SK-N-SH (cell line): ENCODE measurements around the gene MVB12B.

Source experiments
- CTCF ChIP-seq: fragments of 200-600 bp; sonication (generic); IDR thresholded peaks from 2 replicates; pipeline ENCODE4 v1.6.1; 2017; ENCODE audit warnings: antibody characterized with exemption, mild to moderate bottlenecking, moderate library complexity
- EP300 ChIP-seq, 2 experiments: IDR thresholded peaks; 2 replicates each; pipeline versions ENCODE4 v1.4.0 to v1.6.1; 2012; ENCODE audit warnings: borderline replicate concordance in 1 of 2, low read depth in 1 of 2, low read length in 1 of 2
- EZH2phosphoT487 ChIP-seq: fragments of 200-600 bp; sonication (generic); IDR thresholded peaks from 2 replicates; pipeline ENCODE4 v1.6.1; 2017; ENCODE audit warnings: low read depth, mixed run types, mild to moderate bottlenecking, antibody characterized with exemption, moderate library complexity, borderline replicate concordance
- FOXJ3 ChIP-seq: sonication (generic); formaldehyde crosslinking; IDR thresholded peaks from 2 replicates; pipeline ENCODE4 v1.5.1; 2020; ENCODE audit warnings: mild to moderate bottlenecking, missing genetic modification reagents
- MAX ChIP-seq: IDR thresholded peaks from 2 replicates; pipeline ENCODE4 v1.4.0; 2012; ENCODE audit warnings: low read depth
- MEF2A ChIP-seq: IDR thresholded peaks from 2 replicates; pipeline ENCODE4 v1.4.0; 2012; ENCODE audit warnings: low read depth, borderline replicate concordance
- NRF1 ChIP-seq: IDR thresholded peaks from 2 replicates; pipeline ENCODE4 v1.6.1; 2012; ENCODE audit warnings: low read depth, mild to moderate bottlenecking, low read length
- POLR2AphosphoS5 ChIP-seq: IDR thresholded peaks from 2 replicates; pipeline ENCODE4 v1.6.1; 2012; ENCODE audit warnings: low read depth, low read length
- RCOR1 ChIP-seq: fragments of 150-350 bp; IDR thresholded peaks from 2 replicates; pipeline ENCODE4 v1.6.1; 2017; ENCODE audit warnings: antibody characterized with exemption, low read length
- RFX5 ChIP-seq: IDR thresholded peaks from 2 replicates; pipeline ENCODE4 v1.6.1; 2012; ENCODE audit warnings: mild to moderate bottlenecking, improper control_type of control experiment, low read length
- SMC3 ChIP-seq: IDR thresholded peaks from 2 replicates; pipeline ENCODE4 v1.6.1; 2012; ENCODE audit warnings: low read depth, low read length, improper control_type of control experiment
- TAF1 ChIP-seq: IDR thresholded peaks from 2 replicates; pipeline ENCODE4 v1.6.1; 2012; ENCODE audit warnings: low read depth, mild to moderate bottlenecking, low read length, moderate library complexity, borderline replicate concordance
- YY1 ChIP-seq: IDR thresholded peaks from 2 replicates; pipeline ENCODE4 v1.4.0; 2012; ENCODE audit warnings: low read depth, mild to moderate bottlenecking

GRCh38 chr9:126411948-126412284, 85.3 kb downstream of the MVB12B start:
- TF ChIP-seq CTCF (no peak), POLR2AphosphoS5 (no peak), SMC3 (no peak), MAX (no peak), EZH2phosphoT487 (no peak), RFX5 (no peak), MEF2A (no peak), NRF1 (no peak), TAF1 (no peak), YY1 (no peak), RCOR1 (no peak), FOXJ3 (no peak), EP300 (IDR thresholded peaks at IDR 0.05; ENCODE audit: borderline replicate concordance in 1 of 2, low read depth in 1 of 2, low read length in 1 of 2) (no peak)
